Colonic mucosa (tissue), 4 donors: Measurements from ENCODE around the gene GLI2. TPM values are rescaled to one million over a fixed set of nuclear protein-coding genes. Genes with fewer than 3 reads are reported as not detected.
A peak's percentile ranks its signal among the peaks of the same experiment; 100 is the strongest.

Experiments used
- DNase-seq: peaks from one replicate; pipeline ENCODE4 v3.0.0-alpha.2; 2020
- H3K27ac ChIP-seq: fragments of 200-600 bp; one replicate; pipeline ENCODE4 v1.8.0; 2021
- H3K27me3 ChIP-seq: fragments of 200-600 bp; one replicate; pipeline ENCODE4 v1.8.0; 2021
- H3K36me3 ChIP-seq: fragments of 200-600 bp; one replicate; pipeline ENCODE4 v1.8.0; 2021
- H3K4me1 ChIP-seq: fragments of 200-600 bp; one replicate; pipeline ENCODE4 v1.8.0; 2021; ENCODE audit warnings: mild to moderate bottlenecking
- H3K4me3 ChIP-seq: fragments of 200-600 bp; one replicate; pipeline ENCODE4 v1.8.0; 2021
- H3K9ac ChIP-seq, 2 donors: one replicate each; pipeline ENCODE4 v1.7.0; 2013; ENCODE audit warnings: control low read depth in 2 of 2, low read depth in 2 of 2, low read length in 2 of 2
- H3K9me3 ChIP-seq: fragments of 200-600 bp; one replicate; pipeline ENCODE4 v1.8.0; 2021
- CTCF ChIP-seq: fragments of 200-600 bp; IDR thresholded peaks from one replicate; pipeline ENCODE4 v1.8.0; 2022; ENCODE audit warnings: antibody characterized with exemption, mild to moderate bottlenecking
- intact Hi-C: fragments of 100-400 bp; cut with DNase I; formaldehyde crosslinking; loops from one replicate; pipeline ENCODE4 v1.14.1; 2022
- total RNA-seq, 2 donors: library from RNA; stranded (reverse); fragmentation: NEBNext Ultra II Directional in 1 of 2; extraction: Animal tissue kit (Norgen Biotek cat#: 25700) in 1 of 2; gene quantifications; one replicate each; pipeline ENCODE4 v1.2.1, GENCODE V29; 2021
- donor health status: healthy.
- donor health status: DM: no; HTN: no; CAD: no.
- donor health status: DM: no; HTN: no; CAD: no.

Gene GLI2
- total RNA-seq, 2 donors from 2014 or later = 1.3 to 2.0 TPM

- Histone ChIP-seq H3K4me3 (no peak overlapping the region), H3K9ac (no peak overlapping the region), H3K9me3 (no peaks in the 10 kb centered on the region), H3K36me3 (no peaks in the 10 kb centered on the region), H3K27me3 (no peaks in the 10 kb centered on the region), H3K4me1 (no peaks in the 10 kb centered on the region), H3K27ac (no peak overlapping the region)
- no peak for TF ChIP-seq CTCF
- intact Hi-C loops = no loop called here
- no peak for DNase-seq
These were observed 33.6 kb downstream of the GLI2 start for GRCh38 chr2:120769076-120769786.

- intact Hi-C loops = no loop called here
- Histone ChIP-seq H3K9ac (no peak overlapping the region), H3K9me3 (no peaks in the 10 kb centered on the region), H3K36me3 (no peaks in the 10 kb centered on the region), H3K4me1 (no peaks in the 10 kb centered on the region), H3K27me3 (no peaks in the 10 kb centered on the region), H3K4me3 (no peak overlapping the region), H3K27ac (no peak overlapping the region)
- TF ChIP-seq CTCF = no peak
- no peak for DNase-seq
These were observed 34.1 kb downstream of the GLI2 start for GRCh38 chr2:120769787-120770120.

GRCh38 chr2:120770176-120770575 lies 34.5 kb downstream of the GLI2 start:
- H3K27ac ChIP-seq = no peak overlapping the region
- DNase-seq = no peak
- no peaks in the 10 kb centered on the region for H3K4me1 ChIP-seq
- no peak for TF ChIP-seq CTCF
- no peaks in the 10 kb centered on the region for H3K9me3 ChIP-seq
- intact Hi-C loops = no loop called here
- no peaks in the 10 kb centered on the region for H3K36me3 ChIP-seq
- no peaks in the 10 kb centered on the region for H3K27me3 ChIP-seq
- no peak overlapping the region for H3K4me3 ChIP-seq
- no peak overlapping the region for H3K9ac ChIP-seq

- Histone ChIP-seq H3K9me3 (no peaks in the 10 kb centered on the region), H3K27ac (peak overlapping the region; percentile 47), H3K36me3 (no peaks in the 10 kb centered on the region), H3K27me3 (no peaks in the 10 kb centered on the region), H3K4me3 (no peak overlapping the region), H3K4me1 (no peaks in the 10 kb centered on the region), H3K9ac (no peak overlapping the region)
- intact Hi-C loops = no loop called here
- DNase-seq = no peak
- no peak for TF ChIP-seq CTCF
These were observed 35.0 kb downstream of the GLI2 start for GRCh38 chr2:120770641-120771040.

- peak overlapping the region; percentile 53 for H3K27ac ChIP-seq
- no peaks in the 10 kb centered on the region for H3K27me3 ChIP-seq
- H3K36me3 ChIP-seq = no peaks in the 10 kb centered on the region
- H3K4me3 ChIP-seq = no peak overlapping the region
- TF ChIP-seq CTCF = no peak
- no peaks in the 10 kb centered on the region for H3K9me3 ChIP-seq
- H3K4me1 ChIP-seq = no peaks in the 10 kb centered on the region
- intact Hi-C loops = no loop called here
- peak; percentile 45 for DNase-seq
- H3K9ac ChIP-seq = no peak overlapping the region
These were observed 35.6 kb downstream of the GLI2 start for GRCh38 chr2:120771111-120771780.
